CD4-positive, alpha-beta T cell treated with Interleukin-21 for 1 hour (primary cell): ENCODE measurements around the gene GPR3.
"Not testable (repeated sequence)": the region's sequence is repeated elsewhere in the genome, so short reads cannot be mapped to it uniquely, and the experiment has no call there.

Experiments used
- DNase-seq: peaks from one replicate; pipeline ENCODE4 v3.0.0-alpha.2; 2020

The GPR3 gene

DNA sequence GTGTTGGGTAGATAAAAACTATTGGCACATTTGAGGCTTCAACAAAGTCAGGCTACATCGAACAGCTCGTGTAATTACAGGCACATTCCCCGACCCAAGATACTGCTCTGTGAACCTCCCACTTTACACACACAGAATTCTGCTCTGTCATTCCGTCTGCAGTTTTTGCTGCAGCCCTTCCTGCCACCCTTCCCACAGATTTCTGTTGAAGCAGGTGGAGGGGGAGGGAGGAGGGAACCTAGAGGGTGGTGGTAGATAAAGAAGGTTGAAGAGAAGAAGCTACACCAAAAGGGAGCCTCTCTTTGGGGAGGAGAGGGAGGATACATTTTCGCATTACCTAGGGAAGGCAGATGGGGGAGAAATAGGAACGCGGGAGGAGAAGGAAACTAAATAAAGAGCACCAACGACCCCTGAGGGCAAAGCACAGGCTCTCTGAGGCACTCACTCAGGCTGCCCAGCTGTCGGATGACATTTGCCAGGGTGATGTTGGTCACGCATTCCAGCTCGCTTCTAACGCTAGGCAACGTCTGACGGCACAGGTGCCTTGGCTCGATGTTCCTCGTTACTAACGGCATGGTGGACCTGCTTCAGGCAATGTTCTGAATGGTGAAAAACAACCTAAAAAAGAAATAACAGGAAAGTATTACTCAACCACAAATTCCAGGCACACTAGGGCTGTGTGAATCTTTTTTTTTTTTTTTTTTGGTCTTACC, 36.0 kb downstream of the GPR3 start:
- DNase-seq, result no peak

DNA sequence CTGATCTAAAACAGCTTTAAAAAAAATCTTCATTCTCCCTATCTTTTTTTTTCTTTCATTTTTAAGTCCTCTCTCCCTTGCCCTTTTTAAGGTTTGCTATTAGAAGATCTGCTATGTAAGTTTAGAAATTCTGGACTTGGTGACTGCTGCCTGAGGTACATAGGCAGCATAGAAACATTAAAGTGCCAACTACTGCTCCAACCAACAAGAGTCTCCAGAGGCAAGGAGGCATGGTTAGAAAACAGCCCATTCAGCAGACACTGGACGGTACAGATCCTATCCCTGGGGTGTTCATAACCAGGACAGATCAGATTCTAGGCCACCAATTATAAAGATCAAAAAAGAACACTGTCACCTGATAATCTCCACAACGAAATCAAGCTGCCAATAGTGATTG, 36.6 kb downstream of the GPR3 start:
- no peak for DNase-seq

GRCh38 chr1:27430903-27431600, 38.6 kb downstream of the GPR3 start:
- peak; percentile 49 for DNase-seq

DNA sequence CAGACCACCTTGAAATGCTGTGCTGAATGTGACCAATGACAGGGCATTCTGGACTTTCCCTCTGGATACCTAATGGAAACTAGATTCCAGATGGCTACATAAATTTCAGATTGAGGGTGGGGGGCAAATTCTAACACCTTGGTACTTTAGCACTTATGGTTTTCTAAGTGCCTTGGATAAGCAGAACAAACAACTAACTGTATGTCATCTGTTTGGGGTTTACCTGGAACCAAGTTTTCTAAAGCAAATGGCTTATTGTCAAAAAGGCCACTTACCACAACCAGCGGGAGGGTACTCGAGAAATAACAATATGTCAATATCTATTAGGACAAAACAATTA, 39.1 kb downstream of the GPR3 start:
- DNase-seq, result no peak

DNA sequence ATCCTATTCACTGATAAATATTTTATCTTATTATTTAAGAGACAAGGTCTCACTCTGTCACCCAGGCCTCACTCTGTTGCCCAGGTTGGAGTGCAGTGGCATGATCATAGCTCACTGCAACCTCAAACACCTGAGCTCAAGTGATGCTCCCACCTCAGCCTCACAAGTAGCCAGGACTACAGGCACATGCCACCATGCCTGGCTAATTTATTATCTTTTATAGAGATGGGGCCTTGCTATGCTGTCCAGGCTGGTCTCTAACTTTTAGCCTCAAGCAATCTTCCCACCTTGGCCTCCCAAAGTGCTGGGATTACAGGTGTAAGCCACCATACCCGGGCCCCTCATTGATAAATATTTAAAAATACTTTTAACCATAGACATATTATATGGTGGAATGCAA, 40.3 kb downstream of the GPR3 start:
- not testable (repeated sequence) for DNase-seq

- DNase-seq, result no peak
Observed at GRCh38 chr1:27433706-27434105, 41.3 kb downstream of the GPR3 start.

- DNase-seq, result peak; percentile 26
Observed at GRCh38 chr1:27435566-27436203, 43.3 kb downstream of the GPR3 start.

DNA sequence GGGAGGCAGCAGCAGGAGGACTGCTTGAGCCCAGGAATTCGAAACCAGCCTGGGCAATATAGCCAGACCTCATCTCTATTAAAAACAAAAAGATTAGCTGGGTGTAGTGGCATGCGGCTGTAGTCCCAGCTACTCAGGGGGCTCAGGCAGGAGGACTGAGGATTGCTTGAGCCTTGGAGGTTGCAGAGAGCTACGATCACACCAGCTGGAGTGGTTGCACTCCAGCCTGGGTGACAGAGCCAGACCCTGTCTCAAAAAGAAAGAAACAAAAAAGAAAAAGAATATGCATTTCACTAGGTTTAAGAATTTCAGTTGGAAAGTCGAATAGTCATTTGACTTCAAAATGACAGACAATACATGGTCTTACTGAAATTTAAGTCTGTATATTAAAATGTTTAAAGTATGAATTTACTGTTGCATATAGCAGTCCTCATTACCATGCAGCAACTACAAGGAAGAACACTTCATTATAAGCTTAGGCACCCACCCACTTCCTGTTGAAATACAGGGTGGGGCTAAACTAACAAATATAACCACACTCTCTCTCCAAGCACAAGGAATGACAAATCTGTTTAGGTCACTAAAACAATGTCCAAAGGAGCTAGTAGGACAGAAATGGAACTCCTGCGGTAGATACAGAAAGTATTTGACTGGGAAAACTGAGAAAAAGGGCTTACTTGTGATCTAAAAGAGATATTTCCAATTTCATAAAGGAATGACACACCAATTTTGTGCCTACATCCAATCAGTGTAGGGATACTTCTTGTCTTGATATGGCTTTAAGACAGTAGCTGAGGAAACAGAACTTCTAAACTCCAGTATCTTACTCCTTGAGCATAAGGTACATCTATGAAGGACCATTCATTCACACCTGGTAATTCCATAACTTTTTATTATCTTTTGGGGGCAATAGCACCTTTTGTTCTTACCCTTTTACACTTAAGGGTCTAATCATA, 44.1 kb downstream of the GPR3 start:
- DNase-seq, result peak; percentile 59

- DNase-seq, result no peak
Observed at GRCh38 chr1:27438621-27439061, 46.2 kb downstream of the GPR3 start.

GRCh38 chr1:27439150-27439549, 46.7 kb downstream of the GPR3 start:
- no peak for DNase-seq

DNA sequence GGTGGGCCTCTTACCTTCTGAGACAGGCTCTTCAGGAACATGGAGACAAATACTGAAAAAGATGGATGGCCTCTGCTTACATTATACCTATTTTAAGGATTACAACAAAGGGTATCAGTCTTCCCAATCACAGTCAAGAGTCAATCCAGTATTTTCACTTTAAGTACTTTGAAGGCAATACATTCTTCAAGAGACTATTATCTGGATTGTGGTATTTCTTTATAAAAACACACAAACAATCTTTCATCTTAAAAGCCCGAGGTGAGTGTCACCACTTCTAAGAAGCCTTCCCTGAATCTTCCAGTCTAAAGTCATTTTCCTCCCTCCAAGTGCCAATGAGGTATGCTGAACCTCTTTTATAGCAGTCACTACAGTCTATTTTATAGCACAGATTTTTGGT, 52.2 kb downstream of the GPR3 start:
- no peak for DNase-seq
